Measurements from ENCODE around the gene CHCHD10.

DNA sequence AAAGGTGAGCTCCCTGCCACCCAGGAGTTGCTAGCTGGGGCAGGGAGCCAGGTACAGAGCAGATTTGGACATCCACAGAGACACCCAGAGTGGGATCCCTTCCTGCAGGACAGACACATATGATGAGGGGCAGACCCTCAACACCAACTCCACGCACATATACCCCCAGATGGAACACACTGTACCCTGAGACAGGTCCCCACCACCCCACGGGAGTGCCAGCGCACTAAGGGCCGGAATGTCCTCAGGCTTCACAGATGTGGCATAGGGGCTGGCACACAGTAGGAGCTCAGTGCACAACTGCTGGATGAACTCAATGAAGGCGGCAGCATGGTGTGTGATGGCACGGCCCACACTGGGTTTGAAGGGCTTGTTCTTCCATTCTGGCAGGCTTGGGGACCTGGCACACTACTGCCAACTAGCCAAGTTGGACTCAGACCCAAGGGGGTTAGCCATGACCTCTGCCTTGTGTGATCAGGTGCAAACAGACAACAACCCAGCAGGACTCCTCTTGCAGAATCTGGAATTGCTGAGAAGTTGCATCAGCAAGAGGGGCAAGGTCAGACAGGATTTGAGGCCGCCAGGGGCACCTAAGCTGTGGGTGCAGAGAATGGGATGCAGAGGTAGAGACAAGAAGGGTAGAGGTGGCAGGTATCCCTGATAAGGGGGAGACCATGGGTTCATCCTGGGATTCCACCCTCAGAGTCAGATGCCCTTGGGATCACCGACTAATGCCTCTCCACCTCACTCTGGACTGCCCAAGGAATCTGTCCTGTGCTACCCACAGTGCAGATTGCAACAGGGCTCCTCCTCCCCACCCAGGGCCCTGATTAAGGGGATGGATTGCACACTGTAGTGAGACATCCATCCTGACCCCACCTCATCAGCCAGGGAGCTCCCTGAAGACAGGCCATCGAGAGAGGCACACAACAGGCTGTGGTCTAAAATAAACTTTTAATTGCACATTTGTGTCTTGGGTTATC lies 2.6 kb downstream of the CHCHD10 start:
- no peak for TF ChIP-seq EZH2phosphoT487 (IDR thresholded peaks at IDR 0.05; ENCODE audit: borderline replicate concordance, low read length)
- no peak for TF ChIP-seq CTCF (IDR thresholded peaks at IDR 0.05; ENCODE audit: low read depth, low read length, poor library complexity, severe bottlenecking)

All from DOHH2 (cell line).